ENCODE results near the gene PKD1.

Gene PKD1

GRCh38 chr16:2135770-2136490 is at the start of gene PKD1:
PKD1 (minus strand) TSS chr16:2135898; CDS start chr16:2135689, 209 bp downstream.
- DNase-seq: peak; percentile 83

- DNase-seq: no peak
Observed at GRCh38 chr16:2184962-2185361, 49.3 kb upstream of the PKD1 start.

GRCh38 chr16:2184346-2184745 is 48.6 kb upstream of the PKD1 start:
- no peak for DNase-seq

- no peak for DNase-seq
Observed at GRCh38 chr16:2183671-2184070, 48.0 kb upstream of the PKD1 start.

GRCh38 chr16:2181952-2182351 is 46.3 kb upstream of the PKD1 start:
- DNase-seq: no peak

GRCh38 chr16:2180962-2181923 is 45.5 kb upstream of the PKD1 start:
- no peak for DNase-seq

GRCh38 chr16:2180461-2180860 is 44.8 kb upstream of the PKD1 start:
- DNase-seq: no peak

GRCh38 chr16:2179576-2179975 is 43.9 kb upstream of the PKD1 start:
- DNase-seq: no peak

- DNase-seq: no peak
Observed at GRCh38 chr16:2179107-2179501, 43.4 kb upstream of the PKD1 start.

GRCh38 chr16:2178321-2179106 is 42.8 kb upstream of the PKD1 start:
- no peak for DNase-seq

GRCh38 chr16:2177561-2177960 is 41.9 kb upstream of the PKD1 start:
- no peak for DNase-seq

GRCh38 chr16:2177101-2177500 is 41.4 kb upstream of the PKD1 start:
- no peak for DNase-seq

GRCh38 chr16:2176047-2176446 is 40.3 kb upstream of the PKD1 start:
- no peak for DNase-seq

GRCh38 chr16:2175454-2175853 is 39.8 kb upstream of the PKD1 start:
- no peak for DNase-seq

GRCh38 chr16:2174396-2175131 is 38.9 kb upstream of the PKD1 start:
- no peak for DNase-seq

- DNase-seq: no peak
Observed at GRCh38 chr16:2173916-2174315, 38.2 kb upstream of the PKD1 start.

GRCh38 chr16:2173366-2173765 is 37.7 kb upstream of the PKD1 start:
- DNase-seq: no peak

GRCh38 chr16:2172688-2173335 is 37.1 kb upstream of the PKD1 start:
- no peak for DNase-seq

- no peak for DNase-seq
Observed at GRCh38 chr16:2171601-2172178, 36.0 kb upstream of the PKD1 start.

GRCh38 chr16:2170587-2171435 is 35.1 kb upstream of the PKD1 start:
- DNase-seq: no peak

- DNase-seq: no peak
Observed at GRCh38 chr16:2170080-2170479, 34.4 kb upstream of the PKD1 start.
